NT2/D1 (cell line): ENCODE data around the gene GJB5.

Experiments
- SUZ12 ChIP-seq: IDR thresholded peaks from 2 replicates; pipeline ENCODE4 v1.6.1; 2011; ENCODE audit not compliant: insufficient read length, insufficient read depth; ENCODE audit errors: extremely low read depth
- YY1 ChIP-seq: IDR thresholded peaks from 2 replicates; pipeline ENCODE4 v1.6.1; 2011; ENCODE audit not compliant: insufficient read length, insufficient read depth
- ZNF274 ChIP-seq: IDR thresholded peaks from 2 replicates; pipeline ENCODE4 v1.6.1; 2011; ENCODE audit warnings: mild to moderate bottlenecking, low read depth, low read length

DNA sequence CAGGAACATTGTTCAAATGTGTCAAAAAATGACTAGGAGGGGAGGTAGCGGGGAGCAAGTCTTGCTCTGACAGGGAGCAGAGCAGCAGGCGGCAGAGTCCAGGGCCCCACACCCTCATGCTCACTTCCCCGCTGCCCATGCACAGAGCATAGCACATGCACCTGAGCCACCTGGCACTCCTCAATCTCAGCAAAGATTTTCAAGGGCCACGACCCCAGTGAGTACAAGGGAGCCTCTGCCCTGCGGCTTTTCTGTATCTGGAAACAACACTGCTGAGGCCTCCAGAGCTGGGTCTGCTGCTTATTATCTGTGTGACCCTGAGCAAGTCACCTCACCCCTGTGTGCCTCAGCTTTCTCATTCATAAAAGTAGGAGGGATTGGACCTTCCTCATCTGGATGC is 25.1 kb downstream of the GJB5 start:
- TF ChIP-seq ZNF274 (no peak), YY1 (no peak), SUZ12 (no peak)
